Stimulated activated CD4-positive, alpha-beta T cell treated with anti-CD3 and anti-CD28 coated beads, Interleukin-1b, Interleukin-23, amount 100 ng/mL, for 1 hour (primary cell): ENCODE results near the gene IL36RN.

Experiments
- DNase-seq, 2 donors: peaks; one replicate each; pipeline ENCODE4 v3.0.0-alpha.2; 2020; ENCODE audit warnings: low read depth in 2 of 2

IL36RN gene

DNA sequence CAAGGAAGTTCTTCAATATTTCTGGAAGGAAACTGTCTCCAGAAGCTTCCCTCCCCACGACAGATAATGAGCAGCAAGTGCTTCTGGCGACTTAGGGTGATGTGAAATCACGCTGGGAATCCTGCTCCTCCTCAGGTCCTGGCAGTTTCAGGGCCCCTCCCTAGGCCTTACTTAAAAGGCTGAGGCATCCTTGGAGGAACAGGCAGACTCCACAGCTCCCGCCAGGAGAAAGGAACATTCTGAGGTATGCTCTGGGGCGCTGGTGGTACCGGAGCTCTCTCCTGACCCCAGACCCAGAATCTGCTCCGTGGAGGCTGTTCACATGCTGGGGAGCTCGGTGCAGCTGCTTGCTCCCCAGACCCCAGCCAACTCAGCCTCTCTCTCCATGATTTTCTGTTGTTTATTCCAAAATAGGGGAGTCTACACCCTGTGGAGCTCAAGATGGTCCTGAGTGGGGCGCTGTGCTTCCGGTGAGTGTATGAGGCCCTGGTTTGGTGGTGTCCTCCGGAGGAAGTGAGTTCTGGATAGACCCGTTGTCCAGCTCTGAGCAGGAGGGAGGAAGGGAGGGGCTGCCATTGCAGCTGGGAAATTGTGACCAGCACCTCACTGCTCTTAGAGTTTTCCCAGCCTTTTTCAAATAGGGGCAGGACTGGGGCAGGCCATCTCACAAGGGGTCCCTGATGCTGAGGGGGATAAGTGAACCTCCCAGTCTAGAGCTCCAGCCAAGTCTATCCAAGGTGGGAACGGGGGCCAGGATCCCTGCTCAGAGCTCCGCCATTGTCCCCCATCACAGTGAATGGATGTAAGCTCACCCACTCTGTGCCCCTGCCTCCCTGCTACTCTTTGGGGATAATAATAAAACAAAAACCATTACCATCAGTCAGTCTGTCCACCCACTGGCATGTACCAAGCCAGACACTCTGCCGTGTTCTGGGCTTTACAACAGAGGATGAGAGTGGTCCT is at the start of gene IL36RN:
TSS of gene IL36RN (plus strand) at position 201 of the 963 bp plus-strand sequence. CDS start at position 442, 241 bp downstream.
- no peak for DNase-seq

DNA sequence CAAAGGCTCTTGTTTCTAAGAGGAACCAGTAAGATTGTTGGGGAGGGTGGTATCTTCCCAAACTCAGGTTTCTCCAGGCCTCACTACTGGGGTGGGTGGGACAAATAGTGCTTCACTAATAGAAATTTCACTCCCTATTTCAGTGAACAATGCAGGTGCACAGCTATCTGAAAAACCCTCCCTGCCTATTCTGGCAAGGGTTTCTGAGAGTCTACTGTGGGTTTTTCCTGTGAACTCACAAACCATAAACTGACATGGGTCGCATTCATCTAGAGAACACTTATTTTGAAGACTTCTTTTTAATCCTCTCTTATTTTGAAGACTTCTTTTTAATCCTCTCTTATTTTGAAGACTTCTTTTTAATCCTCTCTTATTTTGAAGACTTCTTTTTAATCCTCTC is 49.4 kb upstream of the IL36RN start:
- DNase-seq = no peak

DNA sequence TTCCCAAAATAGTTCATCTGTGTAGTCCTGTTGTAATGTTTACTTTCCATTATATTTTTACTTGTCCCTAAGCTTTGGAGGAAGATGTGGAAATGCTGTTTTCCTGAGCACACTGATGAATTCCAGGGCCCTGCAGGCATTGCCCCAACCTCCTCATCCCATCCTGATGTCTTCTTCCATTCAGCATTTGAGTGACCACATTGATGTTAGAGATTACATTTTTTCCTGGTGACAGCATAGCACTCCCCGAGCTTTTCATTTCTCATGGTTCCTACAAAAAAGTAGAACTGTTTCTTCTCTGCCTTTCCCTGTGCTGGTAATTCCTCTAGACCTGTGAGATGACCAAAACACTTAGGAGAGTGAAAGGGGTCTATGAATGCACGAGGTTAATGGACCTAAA is 48.9 kb upstream of the IL36RN start:
- no peak for DNase-seq

DNA sequence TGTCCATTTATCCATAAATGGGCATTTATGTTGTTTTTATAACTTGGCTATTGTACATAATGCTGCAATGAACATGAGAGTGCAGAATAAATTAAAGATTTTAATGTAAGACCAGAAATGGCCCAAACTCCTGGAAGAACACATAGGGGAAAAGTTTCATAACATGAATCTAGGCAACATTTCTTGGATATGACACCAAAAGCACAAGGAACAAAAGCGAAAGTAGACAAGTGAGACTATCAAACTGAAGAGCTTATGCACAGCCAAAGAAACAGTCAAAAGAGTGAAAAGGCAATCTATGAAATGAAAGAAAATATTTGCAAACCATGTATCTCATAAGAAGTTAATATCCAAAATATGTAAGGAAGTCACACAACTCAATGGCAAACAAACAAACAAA is 47.9 kb upstream of the IL36RN start:
- no peak for DNase-seq

DNA sequence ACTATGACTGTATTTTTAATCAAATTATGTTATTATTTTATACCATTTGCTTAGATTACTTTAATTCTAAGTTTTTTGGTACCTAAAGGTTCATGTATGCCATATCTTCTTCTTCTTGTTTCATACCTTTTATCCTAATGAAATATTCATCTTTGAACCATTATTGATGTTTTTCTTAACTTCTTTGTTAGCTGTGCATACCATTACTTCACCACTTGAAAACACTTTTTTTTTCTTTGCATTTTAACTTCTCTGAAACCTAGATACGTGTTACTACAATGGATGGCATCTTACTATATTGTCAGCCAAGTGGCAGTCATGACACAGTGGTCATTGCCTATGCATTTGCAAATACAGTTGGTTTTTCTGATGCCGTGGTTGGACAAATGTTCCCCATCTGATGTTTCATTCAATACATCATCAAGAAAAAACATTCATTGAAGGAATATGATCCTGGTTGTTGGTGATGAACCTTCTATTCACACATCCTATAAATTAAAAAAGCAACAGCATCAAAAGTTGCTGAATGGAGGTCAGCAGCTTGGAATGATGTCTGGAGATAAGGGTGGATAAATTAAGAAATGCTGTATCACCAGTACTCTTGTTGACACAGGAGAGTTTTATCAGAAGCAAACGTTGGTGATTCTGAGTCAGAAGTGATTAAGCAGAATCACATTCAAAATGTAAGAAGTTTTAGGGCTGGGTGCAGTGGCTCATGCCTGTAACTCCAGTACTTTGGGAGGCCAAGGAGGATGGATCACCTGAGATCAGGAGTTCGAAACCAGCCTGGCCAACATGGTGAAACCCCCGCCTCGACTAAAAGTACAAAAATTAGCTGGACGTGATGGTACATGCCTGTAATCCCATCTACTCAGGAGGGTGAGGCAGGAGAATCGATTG is 46.3 kb upstream of the IL36RN start:
- no peak for DNase-seq

DNA sequence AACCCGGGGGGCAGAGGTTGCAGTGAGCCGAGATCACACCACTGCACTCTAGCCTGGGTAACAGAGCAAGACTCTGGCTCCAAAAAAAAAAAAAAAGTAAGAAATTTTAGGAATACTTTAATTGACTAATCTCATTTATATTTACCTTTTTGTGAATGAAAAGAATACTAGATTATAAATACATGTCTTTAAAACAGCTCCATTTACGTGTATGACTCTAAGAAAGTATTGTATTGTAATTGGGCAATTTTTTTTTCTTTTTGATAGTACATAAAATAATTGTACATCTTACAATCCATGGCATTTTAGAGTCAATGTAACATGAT is 45.7 kb upstream of the IL36RN start:
- DNase-seq = no peak

DNA sequence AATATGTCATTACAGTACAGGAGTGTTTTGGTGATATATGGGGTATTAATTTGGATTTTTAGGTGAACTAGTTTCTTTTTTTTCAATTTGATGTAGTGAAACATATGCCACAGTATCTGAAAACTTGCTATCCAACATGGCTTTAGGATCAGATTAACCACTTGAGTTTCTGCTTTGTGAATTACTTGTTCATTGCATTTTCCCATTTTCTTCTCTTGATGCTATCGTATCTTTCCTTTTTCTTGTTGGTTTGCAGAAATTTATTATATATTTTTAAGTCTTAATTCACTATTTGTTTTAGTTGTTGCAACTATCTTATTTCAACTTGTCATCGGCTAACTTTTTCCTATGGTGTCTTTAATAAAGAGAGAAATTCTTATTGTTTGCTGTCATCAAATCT is 44.9 kb upstream of the IL36RN start:
- DNase-seq = no peak

DNA sequence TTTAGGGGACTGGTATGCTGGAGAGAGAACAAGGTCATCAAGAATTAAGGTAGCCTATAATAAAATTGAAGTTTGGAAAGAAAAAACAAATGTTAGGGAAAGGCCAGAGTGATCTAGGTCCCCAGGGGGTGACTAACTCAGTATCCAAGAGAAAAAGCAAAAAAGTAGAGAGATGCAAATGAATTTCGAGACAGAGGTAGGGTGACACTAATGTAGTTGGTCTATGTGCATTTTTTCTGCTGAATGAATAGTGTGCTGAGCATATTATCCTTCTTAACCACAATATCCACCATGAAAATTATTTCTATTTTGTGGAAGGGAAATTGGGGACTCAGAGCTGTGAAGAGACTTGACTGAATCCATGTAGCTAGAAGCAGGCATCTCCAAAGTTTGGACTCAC is 44.0 kb upstream of the IL36RN start:
- DNase-seq = no peak

DNA sequence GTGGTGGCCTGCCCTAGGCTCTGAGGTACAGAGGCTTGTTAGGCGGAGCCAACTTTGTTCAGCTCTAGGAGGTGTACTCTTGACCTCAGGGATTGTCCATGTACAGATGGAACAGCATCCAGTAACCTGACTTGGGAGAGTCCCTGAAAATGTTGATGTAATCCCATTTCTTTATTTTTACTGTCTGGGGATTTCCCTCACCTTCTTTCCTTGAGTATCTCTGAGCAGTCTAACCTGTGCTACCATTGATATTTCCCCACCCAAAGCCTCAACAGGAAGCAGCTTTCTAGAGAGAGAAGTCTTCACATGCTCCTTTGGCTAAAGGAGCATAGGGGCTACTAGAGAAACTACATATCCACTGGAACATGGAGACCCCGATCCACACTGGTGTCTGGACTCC is 43.3 kb upstream of the IL36RN start:
- DNase-seq = no peak

DNA sequence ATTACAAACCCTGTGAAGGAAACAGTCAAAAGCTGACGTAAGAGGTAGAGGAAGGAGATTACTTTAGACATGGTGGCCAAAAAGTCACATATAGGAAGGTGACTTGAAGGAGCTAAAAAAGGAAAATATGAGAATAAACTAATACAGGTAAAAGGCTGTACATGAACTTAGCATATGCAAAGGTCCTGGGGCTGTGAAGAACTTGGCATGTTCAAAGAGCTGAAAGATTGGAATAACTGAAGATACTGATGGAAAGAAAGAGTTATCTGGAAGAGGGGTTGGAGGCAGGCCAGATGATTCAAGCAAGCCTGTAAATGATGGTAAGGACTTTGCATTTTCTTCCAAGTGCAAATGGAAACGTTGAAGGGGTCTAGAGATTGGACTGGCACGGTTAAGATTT is 40.5 kb upstream of the IL36RN start:
- no peak for DNase-seq

DNA sequence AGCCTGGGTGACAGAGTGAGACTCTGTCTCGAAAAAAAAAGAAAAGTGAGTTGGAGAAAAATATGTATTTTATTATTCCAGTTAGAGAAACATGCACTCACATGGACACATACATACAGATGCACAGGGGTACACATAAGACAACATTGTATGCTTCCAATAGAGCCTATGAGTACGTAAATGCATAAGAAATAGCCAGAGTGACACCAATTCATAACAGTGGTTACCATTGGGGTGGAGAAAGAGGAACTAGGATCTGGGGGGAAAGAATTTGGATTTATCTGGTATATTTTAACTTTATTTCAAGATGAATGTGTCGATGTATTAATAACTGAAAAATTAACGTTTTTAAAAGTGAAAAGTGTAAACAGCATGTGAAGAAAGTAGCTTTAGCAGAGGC is 37.7 kb upstream of the IL36RN start:
- DNase-seq = no peak

DNA sequence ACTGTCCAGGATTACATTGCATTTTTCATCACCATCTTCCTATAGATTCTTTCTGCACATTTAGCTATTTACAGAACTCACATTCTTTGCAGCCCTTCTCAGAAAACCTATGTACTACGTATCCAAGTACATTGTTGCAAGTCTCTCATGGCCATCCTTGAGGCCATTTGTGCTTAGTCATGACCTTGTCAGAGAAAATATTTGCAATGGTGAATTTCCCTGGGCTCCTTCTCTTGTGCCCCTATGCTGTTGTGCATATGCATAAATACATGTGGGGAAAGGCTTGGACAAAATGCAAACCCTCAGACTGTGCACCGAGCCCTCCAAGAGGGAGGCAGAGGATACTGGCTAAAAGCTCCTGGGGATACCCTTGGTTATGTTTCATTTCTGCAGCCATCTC is 34.2 kb upstream of the IL36RN start:
- no peak for DNase-seq

DNA sequence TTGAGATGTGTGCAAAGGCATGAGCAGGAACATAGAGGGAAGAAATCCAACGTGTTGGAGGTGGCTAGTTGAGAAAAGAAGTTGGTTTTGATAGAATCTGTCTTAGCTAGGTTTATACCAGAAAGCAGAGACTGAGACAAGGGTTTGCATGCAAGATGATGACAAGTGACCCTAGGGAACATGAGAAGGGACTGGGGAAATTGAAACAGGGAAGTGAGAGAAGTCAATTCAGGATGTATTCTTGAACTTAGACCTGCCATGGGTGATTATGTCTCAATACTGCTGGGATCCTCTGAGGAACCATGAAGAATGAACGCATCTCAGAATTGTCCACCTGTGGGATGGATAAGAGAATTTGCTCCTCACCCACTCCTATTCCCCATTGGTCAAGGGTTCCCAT is 33.3 kb upstream of the IL36RN start:
- no peak for DNase-seq

DNA sequence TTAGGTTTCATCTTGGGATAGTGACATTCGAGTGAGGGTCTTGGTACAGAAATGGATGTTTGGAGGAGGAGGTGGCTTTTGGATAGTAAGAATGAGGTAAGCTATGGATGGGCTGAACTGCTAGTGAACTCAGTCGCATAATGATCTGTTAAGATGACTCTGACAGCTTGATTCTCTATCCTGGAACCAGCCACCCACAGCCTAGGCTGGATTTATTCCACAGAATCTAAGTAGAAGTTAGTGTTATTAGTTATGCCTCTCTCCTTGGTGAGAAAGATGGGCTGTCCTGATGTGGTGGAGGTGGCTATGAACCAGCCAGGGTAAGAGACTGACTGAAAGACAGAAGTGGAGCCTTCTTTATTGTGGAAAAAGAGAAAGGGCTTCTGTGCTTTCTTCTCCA is 31.3 kb upstream of the IL36RN start:
- DNase-seq = no peak

DNA sequence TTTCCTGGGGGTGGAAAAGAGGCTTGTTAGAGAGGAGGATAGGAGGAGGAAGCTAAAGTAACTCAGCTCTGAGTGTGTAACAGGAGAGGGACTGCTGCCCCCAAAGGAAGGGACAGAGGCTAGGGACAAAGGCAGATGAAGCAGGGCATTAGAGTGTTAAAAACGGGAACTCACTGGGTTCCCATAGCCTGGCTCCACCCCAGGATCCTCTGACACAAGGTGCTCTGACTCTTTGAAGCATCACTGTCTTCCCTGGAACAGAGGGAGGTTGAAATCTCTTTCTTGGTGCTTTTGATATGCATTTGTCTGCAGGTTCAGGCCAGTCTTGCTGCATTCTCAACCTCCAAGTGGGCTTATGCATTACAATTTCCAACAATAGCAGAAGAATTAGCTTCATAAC is 30.9 kb upstream of the IL36RN start:
- no peak for DNase-seq

DNA sequence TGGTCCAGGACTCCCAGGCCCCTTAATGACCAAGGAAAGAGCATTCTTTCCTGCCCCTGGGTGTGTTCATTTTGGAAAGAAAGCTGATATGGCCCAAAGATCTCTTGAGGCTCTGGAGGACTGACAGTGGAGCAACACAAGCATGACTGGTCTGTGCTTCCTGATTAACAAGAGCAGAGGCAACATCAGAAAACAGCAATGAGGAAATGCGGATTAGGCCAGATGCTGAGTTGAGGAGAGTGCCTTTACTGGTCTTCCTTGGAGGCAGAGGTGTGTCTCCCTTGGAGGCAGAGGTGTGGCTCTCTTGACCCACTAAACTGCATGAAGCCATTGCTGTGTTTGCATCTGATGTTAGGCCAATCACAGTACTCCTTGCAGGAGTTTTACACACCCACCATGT is 26.3 kb upstream of the IL36RN start:
- no peak for DNase-seq

DNA sequence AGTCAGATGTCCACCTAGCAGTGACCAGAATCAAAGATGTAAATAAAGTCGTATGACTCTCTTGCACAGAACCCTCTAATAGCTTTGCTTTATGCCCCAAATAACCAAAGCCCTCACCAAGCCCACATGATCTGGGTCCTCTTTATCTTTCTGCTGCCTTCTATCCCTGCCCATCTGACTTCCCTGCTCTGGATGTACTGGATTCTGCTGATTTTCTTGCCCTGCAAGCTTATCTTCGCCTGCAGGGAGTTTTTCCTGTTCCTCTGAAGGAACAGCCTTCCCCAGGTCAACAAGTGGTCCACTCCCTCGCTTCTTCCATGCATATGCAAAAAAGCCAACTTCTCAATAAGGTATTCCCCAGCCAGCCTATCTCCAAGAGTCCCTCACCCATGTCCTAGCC is 25.0 kb upstream of the IL36RN start:
- no peak for DNase-seq

DNA sequence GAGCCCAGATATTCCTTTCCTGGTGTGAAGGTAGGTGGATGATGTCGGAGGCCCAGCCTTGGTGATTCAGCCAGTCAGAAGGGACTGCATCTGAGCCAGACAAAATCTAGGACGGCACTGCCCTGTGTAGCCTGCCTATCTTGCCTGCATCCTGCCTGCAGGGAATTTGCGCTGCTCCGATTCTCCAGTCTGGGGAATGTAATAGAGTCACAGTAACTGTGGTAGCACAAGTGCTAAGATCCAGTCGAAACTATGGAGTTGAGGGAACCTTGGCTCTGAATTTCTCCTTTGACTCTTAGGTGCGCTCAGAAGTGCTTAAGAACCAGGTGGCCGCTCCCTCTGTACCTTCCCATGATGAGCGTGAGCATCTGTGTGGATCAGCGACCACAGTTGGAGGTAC is 22.2 kb upstream of the IL36RN start:
- no peak for DNase-seq

DNA sequence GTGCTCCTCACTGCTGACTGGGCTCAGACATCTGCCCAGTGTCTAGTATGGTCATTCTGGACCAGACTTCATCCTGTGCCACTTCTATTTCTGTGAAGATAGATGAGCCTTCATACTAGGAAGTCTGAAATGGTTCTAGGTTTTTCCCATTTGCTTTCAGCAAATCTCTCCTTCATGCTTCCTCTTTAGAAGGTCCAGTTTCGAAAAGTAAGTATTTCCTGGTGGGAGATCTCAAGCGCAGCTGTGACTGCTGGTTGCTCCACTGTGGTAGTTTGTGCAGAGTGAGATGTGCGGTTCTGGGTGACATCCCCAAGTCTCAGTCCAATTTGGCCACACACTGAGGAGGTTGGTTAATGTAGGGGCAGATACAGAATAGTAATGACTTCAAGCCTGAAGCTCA is 20.7 kb upstream of the IL36RN start:
- DNase-seq = no peak

DNA sequence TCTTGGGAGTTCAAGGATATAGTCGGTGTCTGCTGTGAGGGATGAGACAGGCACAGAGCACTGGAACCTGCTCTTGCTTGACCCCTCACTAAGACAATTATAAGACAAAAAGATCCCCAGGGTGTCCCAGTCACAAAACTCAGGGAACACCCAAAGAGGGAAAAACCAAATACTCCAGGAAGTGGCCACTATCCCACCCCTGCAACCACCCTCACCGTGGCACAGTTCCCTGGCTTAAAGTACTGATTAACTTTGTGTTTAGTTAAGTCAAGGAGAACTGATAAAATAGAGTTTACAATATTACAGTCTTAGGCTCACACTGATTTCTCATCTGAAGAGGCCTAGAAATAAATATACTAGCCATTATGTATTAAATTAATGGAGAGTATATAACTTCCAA is 19.8 kb upstream of the IL36RN start:
- no peak for DNase-seq

DNA sequence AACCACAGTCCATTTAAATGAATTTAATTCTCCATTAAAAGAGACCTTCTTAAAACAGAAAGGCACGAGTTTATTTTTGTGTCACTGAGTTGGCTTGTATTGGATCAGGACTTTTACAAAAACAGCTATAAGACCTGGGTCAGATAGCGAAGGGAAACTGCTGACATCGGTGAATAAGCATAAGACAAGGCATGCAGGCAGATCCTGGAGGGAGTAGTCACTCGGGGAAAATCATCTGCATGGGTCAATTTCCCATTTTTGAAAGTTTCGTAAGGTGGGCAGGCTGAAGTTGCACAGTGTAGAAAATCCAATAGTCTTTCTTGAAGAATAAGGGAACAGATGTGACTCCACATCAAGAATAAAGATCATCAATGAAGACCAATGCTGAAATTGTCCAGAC is 19.3 kb upstream of the IL36RN start:
- DNase-seq = no peak

DNA sequence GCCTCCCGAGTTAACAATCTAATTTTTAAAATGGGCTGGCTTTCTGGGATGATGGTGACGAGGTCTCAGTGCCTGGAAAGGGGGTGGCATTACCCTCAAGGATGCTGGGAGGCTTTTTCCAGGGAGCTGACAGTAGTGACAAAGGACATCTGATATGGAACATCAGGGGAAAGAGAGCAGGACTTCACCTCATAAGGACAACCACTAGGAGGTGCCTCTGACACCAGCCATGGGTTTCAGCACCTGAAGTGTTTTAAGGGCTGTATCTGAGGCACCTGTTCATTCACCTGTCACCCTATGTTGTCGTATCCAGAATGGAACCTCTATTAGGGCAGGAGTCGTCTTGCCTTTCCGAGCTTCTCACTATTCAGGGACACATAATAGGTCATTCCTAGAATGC is 17.1 kb upstream of the IL36RN start:
- DNase-seq = no peak

DNA sequence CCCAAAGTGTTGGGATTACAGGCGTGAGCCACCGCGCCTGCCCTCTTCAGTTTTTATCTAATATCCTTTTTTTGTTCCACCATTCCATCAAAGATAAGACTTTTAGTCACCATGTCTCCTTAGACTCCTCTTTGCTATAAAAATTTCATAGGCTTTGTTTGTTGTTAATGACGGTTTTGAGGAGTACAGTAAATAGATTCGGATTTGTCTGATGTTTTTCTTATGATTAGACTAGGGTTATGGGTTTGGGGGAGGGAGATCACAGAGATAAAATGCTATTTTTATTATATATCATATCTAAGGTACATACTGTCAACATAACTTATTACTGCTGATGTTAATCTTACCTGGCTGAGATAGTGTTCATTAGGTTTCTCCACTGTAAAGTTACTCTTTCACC is 12.5 kb upstream of the IL36RN start:
- no peak for DNase-seq
